ENCODE data around the gene TPD52L1. TPM values are rescaled to one million over a fixed set of nuclear protein-coding genes. Genes with fewer than 3 reads are reported as not detected.

Gene TPD52L1
- total RNA-seq, 1 donor from 2014 or later = 93.6 TPM

- Histone ChIP-seq H3K4me3 (no peak overlapping the region), H3K9me3 (no peaks in the 10 kb centered on the region), H3K27ac (no peak overlapping the region), H3K36me3 (peaks cover 0 to 7% of the 10 kb centered on the region in 2 donors), H3K27me3 (no peaks in the 10 kb centered on the region), H3K4me1 (peaks cover 3 to 5% of the 10 kb centered on the region in 2 donors)
- no peak for DNase-seq (ENCODE audit: low spot score in 2 of 2)
- TF ChIP-seq CTCF (IDR thresholded peaks at IDR 0.05) = no peak
- intact Hi-C loops (cut with DNase I) = loop anchor here (5.0 to 10.0 kb wide), 2 partner anchors 341 to 429 kb away; partner anchors contain the start of gene RNF217
These were observed 149.9 kb downstream of the TPD52L1 start for GRCh38 chr6:125303512-125303854.

GRCh38 chr6:125304970-125305660 is 151.5 kb downstream of the TPD52L1 start:
- no peak for DNase-seq (ENCODE audit: low spot score in 2 of 2)
- no peaks in the 10 kb centered on the region for H3K9me3 ChIP-seq
- intact Hi-C loops (cut with DNase I) = loop anchor here (5.0 to 10.0 kb wide), 2 partner anchors 343 to 430 kb away; partner anchors contain the start of gene RNF217

GRCh38 chr6:125306756-125307149 is 153.2 kb downstream of the TPD52L1 start:
- H3K9me3 ChIP-seq = no peaks in the 10 kb centered on the region
- no peak for TF ChIP-seq CTCF (IDR thresholded peaks at IDR 0.05)
- intact Hi-C loops (cut with DNase I) = loop anchor here (10.0 kb wide), 1 partner anchor 432 kb away; no protein-coding TSS in a partner anchor
- no peaks in the 10 kb centered on the region for H3K4me1 ChIP-seq
- DNase-seq (ENCODE audit: low spot score in 2 of 2) = no peak
- no peak overlapping the region for H3K4me3 ChIP-seq
- no peak overlapping the region for H3K27ac ChIP-seq
- H3K27me3 ChIP-seq = no peaks in the 10 kb centered on the region
- H3K36me3 ChIP-seq = no peaks in the 10 kb centered on the region

More at GRCh38 chr6:125304970-125305660, 151.5 kb downstream of the TPD52L1 start:
- H3K36me3 ChIP-seq = no peaks in the 10 kb centered on the region
- H3K27me3 ChIP-seq = no peaks in the 10 kb centered on the region
- no peak overlapping the region for H3K4me3 ChIP-seq
- peaks cover under 1 to 3% of the 10 kb centered on the region in 2 donors for H3K4me1 ChIP-seq
- H3K27ac ChIP-seq = no peak overlapping the region
- no peak for TF ChIP-seq CTCF (IDR thresholded peaks at IDR 0.05)

GRCh38 chr6:125307150-125307838 is 153.7 kb downstream of the TPD52L1 start:
- Histone ChIP-seq H3K4me3 (no peak overlapping the region), H3K36me3 (no peaks in the 10 kb centered on the region), H3K27me3 (no peaks in the 10 kb centered on the region), H3K9me3 (no peaks in the 10 kb centered on the region), H3K27ac (no peak overlapping the region), H3K4me1 (no peaks in the 10 kb centered on the region)
- intact Hi-C loops (cut with DNase I) = loop anchor here (10.0 kb wide), 1 partner anchor 432 kb away; no protein-coding TSS in a partner anchor
- no peak for DNase-seq (ENCODE audit: low spot score in 2 of 2)
- TF ChIP-seq CTCF (IDR thresholded peaks at IDR 0.05) = no peak

- Histone ChIP-seq H3K27me3 (no peaks in the 10 kb centered on the region), H3K36me3 (no peaks in the 10 kb centered on the region), H3K9me3 (no peaks in the 10 kb centered on the region), H3K27ac (no peak overlapping the region), H3K4me3 (no peak overlapping the region), H3K4me1 (no peaks in the 10 kb centered on the region)
- no peak for DNase-seq (ENCODE audit: low spot score in 2 of 2)
- intact Hi-C loops (cut with DNase I) = loop anchor here (10.0 kb wide), 1 partner anchor 433 kb away; no protein-coding TSS in a partner anchor
- TF ChIP-seq CTCF (IDR thresholded peaks at IDR 0.05) = no peak
These were observed 154.5 kb downstream of the TPD52L1 start for GRCh38 chr6:125307964-125308615.
